Cerebellar cortex (tissue), 1 donor: ENCODE results near the gene ANKRD11.

Experiments used
- DNase-seq: peaks from one replicate; pipeline ENCODE4 v3.0.0-alpha.2; 2015; ENCODE audit warnings: low spot score

Gene ANKRD11

GRCh38 chr16:89506791-89507191 lies 16.4 kb upstream of the ANKRD11 start:
- peak; percentile 19 for DNase-seq

GRCh38 chr16:89506113-89506504 lies 15.7 kb upstream of the ANKRD11 start:
- no peak for DNase-seq

- DNase-seq = peak; percentile 12
Observed at GRCh38 chr16:89505204-89506112, 15.1 kb upstream of the ANKRD11 start.

- no peak for DNase-seq
Observed at GRCh38 chr16:89504091-89504490, 13.7 kb upstream of the ANKRD11 start.

- no peak for DNase-seq
Observed at GRCh38 chr16:89502081-89502843, 11.9 kb upstream of the ANKRD11 start.

- no peak for DNase-seq
Observed at GRCh38 chr16:89499767-89500166, 9.4 kb upstream of the ANKRD11 start.

- DNase-seq = no peak
Observed at GRCh38 chr16:89498839-89499238, 8.5 kb upstream of the ANKRD11 start.

- no peak for DNase-seq
Observed at GRCh38 chr16:89495121-89495520, 4.8 kb upstream of the ANKRD11 start.

- no peak for DNase-seq
Observed at GRCh38 chr16:89493776-89494175, 3.4 kb upstream of the ANKRD11 start.

GRCh38 chr16:89491974-89492687 lies 1.8 kb upstream of the ANKRD11 start:
- DNase-seq = no peak

- no peak for DNase-seq
Observed at GRCh38 chr16:89491238-89491869, 993 bp upstream of the ANKRD11 start.

GRCh38 chr16:89489898-89490438 lies 393 bp downstream of the ANKRD11 start:
- no peak for DNase-seq

- DNase-seq = peak; percentile 64
Observed at GRCh38 chr16:89489040-89489897, 1.1 kb downstream of the ANKRD11 start.

GRCh38 chr16:89485701-89486246 lies 4.6 kb downstream of the ANKRD11 start:
- DNase-seq = no peak

- DNase-seq = no peak
Observed at GRCh38 chr16:89484923-89485679, 5.3 kb downstream of the ANKRD11 start.

GRCh38 chr16:89484041-89484501 lies 6.3 kb downstream of the ANKRD11 start:
- DNase-seq = no peak

- no peak for DNase-seq
Observed at GRCh38 chr16:89482817-89483205, 7.5 kb downstream of the ANKRD11 start.

- DNase-seq = no peak
Observed at GRCh38 chr16:89482150-89482816, 8.1 kb downstream of the ANKRD11 start.

GRCh38 chr16:89481356-89481955 lies 8.9 kb downstream of the ANKRD11 start:
- DNase-seq = no peak
